Left renal pelvis (tissue), 4 donors: ENCODE results near the gene RAD51B. TPM values are rescaled to one million over a fixed set of nuclear protein-coding genes. Genes with fewer than 3 reads are reported as not detected.

ENCODE experiments used
- DNase-seq, 4 donors: peaks; one replicate each; pipeline ENCODE4 v3.0.0-alpha.2; 2013; ENCODE audit warnings: low read depth in 4 of 4, low spot score in 3 of 4
- polyA plus RNA-seq, 4 donors: library from polyadenylated mRNA; unstranded; fragments of 120-200 nt; gene quantifications; one replicate each; pipeline ENCODE4 v1.2.1, GENCODE V29; 2013; ENCODE audit not compliant: insufficient read length in 4 of 4

Gene RAD51B
- polyA plus RNA-seq, 4 donors = 9.4 to 12.6 (median 11.6) TPM

GRCh38 chr14:68568907-68569897 is 749.6 kb downstream of the RAD51B start:
- DNase-seq = no peak

DNA sequence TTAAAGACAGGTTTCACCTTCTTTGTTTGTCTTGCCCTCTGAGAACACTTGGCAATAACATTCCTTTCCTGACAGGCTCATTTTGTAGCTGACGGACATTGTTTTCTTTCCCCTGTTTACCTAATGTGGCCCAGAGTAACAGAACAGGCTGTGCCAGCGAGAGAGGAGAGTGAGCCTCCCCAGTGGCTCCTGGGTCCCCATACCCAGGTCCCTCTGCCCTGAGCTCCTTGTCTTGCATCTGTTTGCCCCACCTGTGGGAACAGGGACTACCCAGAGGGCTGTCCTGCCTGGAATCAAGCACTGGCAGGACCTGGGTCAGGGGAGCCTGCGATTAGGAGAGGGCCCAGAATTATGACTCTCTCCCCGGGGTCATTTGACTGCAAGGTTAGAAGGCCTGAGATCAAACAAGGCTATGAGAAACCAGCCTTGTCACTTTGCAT is 750.4 kb downstream of the RAD51B start:
- no peak for DNase-seq

GRCh38 chr14:68571114-68571591 is 751.6 kb downstream of the RAD51B start:
- DNase-seq = no peak

DNA sequence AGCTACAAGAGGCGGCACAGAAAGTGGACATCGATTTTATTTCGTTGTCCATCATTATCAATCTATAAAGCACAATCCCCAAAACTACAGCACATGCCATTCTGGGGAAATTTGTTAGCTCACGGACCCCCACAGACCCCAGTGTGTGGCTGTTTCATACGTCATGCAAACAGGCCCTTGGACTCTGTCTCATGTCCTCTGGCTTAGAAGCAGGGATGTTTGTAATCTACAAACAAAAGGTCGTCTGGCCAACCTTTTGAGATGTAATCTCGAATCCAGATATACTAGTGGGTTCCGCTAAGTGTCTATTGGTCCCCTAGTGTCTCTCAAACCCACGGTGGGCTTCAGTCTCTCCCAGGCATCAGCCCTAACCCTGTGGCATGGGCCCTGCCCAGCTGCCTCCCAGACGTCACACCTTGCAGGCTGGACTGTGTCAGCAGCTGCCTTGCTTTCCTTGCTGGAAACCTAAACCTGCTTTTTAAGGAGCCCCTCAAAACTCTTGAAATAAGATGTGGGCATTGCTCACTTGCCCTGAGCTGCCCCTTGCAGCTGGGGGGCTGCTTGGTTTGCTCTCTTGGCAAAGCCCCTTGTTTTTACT is 752.4 kb downstream of the RAD51B start:
- no peak for DNase-seq

DNA sequence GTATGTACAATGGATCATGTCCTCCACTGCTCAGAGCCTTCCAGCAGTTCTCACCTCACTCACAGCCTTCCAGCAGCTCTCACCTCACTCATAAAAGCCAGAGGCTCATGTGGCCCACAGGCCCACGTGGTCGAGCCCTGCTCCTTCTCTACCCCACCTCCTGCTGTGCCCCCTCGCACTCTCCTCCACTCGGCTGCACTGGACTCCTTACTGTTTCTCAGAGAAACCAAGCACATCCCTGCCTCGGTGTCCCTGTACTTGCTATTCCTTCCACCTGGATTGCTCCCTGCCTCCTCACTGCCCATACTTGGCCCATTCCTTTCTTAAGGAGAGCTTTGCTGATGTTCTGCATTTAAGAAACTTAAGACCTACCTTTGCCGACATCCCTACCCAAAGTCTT is 753.5 kb downstream of the RAD51B start:
- DNase-seq = no peak

- DNase-seq = no peak
Measured at GRCh38 chr14:68573722-68574121, 754.1 kb downstream of the RAD51B start.

DNA sequence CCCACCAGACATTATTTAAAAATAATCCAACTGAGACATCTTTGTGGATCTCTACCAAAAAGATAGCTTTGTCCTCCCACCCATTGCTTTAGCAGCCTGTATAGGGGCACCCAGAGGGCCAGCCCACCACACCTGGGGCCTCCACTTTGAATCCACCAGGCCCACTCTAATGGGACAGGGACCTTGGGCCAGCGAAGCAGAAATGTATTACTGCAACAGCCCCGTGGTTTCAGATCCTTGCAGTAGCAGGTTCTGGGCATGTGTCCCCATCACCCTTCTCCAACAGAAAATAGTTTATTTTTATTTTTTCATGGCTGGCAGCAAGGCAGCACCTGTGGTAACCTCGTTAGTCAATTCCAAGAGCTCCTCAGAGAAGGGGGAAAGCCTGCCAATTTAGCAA is 754.9 kb downstream of the RAD51B start:
- no peak for DNase-seq

- DNase-seq = no peak
Measured at GRCh38 chr14:68574906-68575305, 755.3 kb downstream of the RAD51B start.

DNA sequence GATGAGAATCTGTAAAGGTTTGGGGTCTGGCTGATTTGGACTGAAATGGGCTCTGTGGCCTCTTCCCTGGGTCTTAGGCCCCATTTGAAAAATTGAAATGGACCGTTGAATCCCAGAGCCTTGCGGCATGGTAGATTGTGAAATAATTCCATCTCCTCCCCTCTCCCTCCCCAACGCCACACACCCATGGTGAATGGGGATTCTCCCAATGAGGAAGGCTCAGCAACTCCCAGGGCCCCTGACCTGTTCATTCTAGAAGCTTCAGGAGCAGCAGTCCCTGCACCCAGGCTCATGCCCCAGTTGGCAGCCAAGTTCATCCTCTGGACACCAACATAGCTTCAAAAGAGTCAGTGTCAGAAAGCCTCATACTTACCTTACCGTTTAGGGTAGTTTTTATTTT is 755.8 kb downstream of the RAD51B start:
- DNase-seq = no peak

DNA sequence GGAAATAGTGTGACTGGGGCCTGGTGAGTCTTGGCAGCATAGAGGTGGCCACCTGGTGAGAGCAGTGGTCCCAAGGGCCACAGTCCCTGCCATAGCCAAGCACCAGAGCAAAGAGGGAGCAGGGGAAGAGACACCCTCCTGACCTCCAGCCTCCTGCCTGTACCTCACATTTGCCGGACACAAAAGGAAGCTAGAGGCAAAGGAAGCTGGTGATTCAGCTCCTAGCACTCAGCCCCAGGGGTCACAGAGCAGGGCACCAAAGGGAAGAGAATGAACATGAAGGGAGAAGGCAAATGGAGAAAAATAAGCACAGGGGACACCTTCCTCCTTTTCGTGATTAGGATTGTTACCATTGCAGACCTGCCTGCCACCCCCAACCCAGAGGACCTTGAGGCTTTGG is 756.5 kb downstream of the RAD51B start:
- DNase-seq = no peak

DNA sequence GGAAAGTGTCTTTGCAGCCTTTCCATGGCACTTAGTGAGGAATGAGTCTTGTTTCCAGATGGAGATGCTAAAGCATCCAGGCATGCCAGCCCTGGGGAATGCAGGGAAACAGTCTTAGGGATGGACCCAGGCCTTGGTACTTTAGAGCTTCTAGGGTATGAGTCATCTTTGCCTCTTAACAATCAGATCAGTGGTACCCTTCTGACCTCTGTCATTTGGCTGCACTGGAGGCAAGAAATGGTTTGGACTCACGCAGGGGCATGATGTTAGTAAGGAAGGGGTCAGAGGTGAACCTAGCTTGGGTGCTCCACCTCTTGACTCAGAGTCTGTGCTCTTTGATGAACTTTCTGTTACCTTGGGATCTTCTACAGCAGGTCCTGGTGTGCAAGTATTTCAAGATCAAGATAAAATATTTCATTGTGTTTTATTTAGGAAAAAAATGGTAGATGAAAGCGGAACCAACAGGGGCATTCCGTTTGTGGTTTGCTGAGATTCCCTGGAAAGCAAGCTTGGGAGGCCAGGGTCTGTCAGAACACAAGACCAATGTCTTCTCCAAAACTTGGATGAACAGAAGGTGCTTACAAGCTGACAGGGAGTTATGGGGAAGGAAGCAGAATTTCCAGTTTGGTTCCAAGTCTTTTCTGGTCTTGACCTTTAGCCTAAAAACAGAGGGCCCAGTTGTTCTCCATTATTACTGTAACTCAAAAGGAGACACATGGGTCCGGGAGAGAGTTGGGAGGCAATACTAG is 757.1 kb downstream of the RAD51B start:
- no peak for DNase-seq

DNA sequence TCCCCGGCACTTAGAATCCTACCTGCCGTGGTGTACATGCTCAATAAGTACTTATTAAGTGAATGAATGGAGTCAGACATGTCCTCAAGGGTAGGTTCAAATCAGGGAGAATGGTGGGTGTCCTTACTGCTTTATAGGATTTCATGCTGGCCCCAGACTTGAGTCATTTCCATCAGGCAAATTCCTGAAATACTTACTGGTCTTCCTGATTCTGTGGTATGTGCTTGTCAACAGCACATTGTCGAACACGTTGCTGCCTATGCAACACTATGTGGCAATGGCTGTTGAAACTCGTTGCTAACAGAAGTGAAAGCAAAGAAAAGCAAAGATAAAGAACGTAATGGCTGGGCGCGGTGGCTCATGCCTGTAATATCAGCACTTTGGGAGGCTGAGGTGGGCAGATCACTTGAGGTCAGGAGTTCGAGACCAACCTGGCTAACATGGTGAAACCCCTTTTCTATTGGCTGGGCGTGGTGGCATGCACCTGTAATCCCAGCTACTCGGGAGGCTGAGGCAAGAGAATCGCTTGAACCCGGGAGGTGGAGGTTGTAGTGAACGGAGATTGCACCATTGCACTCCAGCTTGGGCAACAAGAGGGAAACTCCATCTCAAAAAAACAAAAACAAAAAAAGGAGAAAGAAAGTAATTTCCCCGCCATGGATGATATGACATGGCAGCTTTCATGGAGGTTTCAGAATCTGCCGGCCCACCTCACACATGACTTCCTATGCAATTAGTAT is 758.4 kb downstream of the RAD51B start:
- DNase-seq = no peak

GRCh38 chr14:68578597-68578996 is 759.0 kb downstream of the RAD51B start:
- DNase-seq = no peak

- DNase-seq = no peak
Measured at GRCh38 chr14:68580096-68580645, 760.6 kb downstream of the RAD51B start.

- DNase-seq = no peak
Measured at GRCh38 chr14:68580671-68581070, 761.1 kb downstream of the RAD51B start.

GRCh38 chr14:68583548-68584280 is 764.1 kb downstream of the RAD51B start:
- DNase-seq = no peak

DNA sequence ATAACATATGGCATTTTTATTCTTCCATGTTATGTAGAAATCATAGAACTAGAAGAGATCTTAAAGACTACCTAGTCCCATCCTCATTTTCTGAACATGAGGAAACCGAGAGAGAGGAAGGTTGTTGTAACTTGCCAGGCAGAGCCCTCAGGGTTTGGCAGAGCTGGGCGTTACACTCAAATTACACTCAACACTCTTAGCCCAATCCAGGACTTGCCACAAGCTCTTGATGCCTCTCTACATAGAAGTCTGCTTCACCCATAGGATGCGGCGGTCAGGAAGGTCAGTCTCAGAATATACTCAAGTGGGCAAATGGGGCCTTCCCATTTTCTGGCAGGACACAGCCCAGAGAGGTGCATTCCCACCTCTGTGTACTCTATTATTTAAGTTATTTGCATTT is 765.2 kb downstream of the RAD51B start:
- DNase-seq = no peak

DNA sequence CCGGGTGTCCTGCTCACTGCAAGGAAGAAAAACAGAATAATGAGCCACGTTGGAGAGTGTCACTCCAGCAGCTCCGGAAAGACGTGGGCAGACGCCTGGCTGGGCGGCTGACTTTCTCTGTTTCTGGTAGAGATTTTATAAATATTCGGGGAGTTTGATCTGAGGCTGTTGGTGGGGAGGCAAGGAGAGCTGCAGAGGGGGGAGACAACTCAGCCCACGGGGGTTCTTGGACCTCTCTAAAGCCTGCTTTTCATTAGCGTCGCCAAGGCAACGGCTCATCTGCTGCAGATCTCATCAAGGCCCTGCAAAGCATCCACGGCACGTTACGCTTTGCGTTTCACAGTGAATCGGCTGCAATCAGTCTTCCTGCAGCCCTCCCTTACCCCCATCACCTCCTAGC is 766.1 kb downstream of the RAD51B start:
- no peak for DNase-seq
